Bronchial epithelial cell (primary cell): Measurements from ENCODE around the gene UGT2B7. TPM values are rescaled to one million over a fixed set of nuclear protein-coding genes. Genes with fewer than 3 reads are reported as not detected.
"Not testable (repeated sequence)": the region's sequence is repeated elsewhere in the genome, so short reads cannot be mapped to it uniquely, and the experiment has no call there.

ENCODE experiments used
- DNase-seq: peaks from one replicate; pipeline ENCODE4 v3.0.0-alpha.2; 2010; ENCODE audit warnings: low read depth
- FAIRE-seq: peaks from 2 replicates; lab custom pipeline; 2011; peaks lifted over from hg19 to GRCh38; lab: Jason Lieb, UNC
- H3K27me3 ChIP-seq: 2 replicates; pipeline ENCODE4 v1.5.1; 2011; ENCODE audit warnings: low read length; ENCODE audit not compliant: control insufficient read depth, insufficient read depth
- H3K36me3 ChIP-seq: 2 replicates; pipeline ENCODE4 v1.5.1; 2011; ENCODE audit warnings: low read length; ENCODE audit not compliant: control insufficient read depth, insufficient read depth
- H3K4me3 ChIP-seq: 2 replicates; pipeline ENCODE4 v1.5.1; 2011; ENCODE audit warnings: mild to moderate bottlenecking, low read depth, low read length, control low read depth
- CTCF ChIP-seq: IDR thresholded peaks from 2 replicates; pipeline ENCODE4 v1.5.1; 2011; ENCODE audit warnings: mild to moderate bottlenecking, moderate library complexity, low read length, control low read depth, inconsistent platforms; ENCODE audit not compliant: insufficient read depth, severe bottlenecking
- total RNA-seq: library from RNA; depleted of rRNA; stranded (reverse); fragments of >200 nt; gene quantifications from 2 replicates; pipeline ENCODE4 v1.2.1, GENCODE V29; 2014

UGT2B7 gene
- 0.26 TPM in 1 of 2 replicates, not detected in the other for total RNA-seq

GRCh38 chr4:69096111-69096656 is at the start of gene UGT2B7:
UGT2B7 (plus strand) TSS chr4:69096474; CDS start chr4:69096521, 47 bp downstream.
- H3K36me3 ChIP-seq: no peaks in the 10 kb centered on the region
- DNase-seq (peak; percentile 93), FAIRE-seq (no peak)
- no peak for TF ChIP-seq CTCF
- no peak within 1 kb of the TSS for H3K4me3 ChIP-seq
- H3K27me3 ChIP-seq: no peaks in the 10 kb centered on the region

- H3K4me3 ChIP-seq: no peak overlapping the region
- no peak for TF ChIP-seq CTCF
- H3K27me3 ChIP-seq: no peaks in the 10 kb centered on the region
- DNase-seq (no peak), FAIRE-seq (no peak)
- no peaks in the 10 kb centered on the region for H3K36me3 ChIP-seq
Observed at GRCh38 chr4:69049860-69050259, 46.4 kb upstream of the UGT2B7 start.

GRCh38 chr4:69050853-69051575 is 45.3 kb upstream of the UGT2B7 start:
- FAIRE-seq, H3K4me3 ChIP-seq: not testable (repeated sequence)

GRCh38 chr4:69051576-69051943 is 44.7 kb upstream of the UGT2B7 start:
- Histone ChIP-seq H3K27me3 (no peaks in the 10 kb centered on the region), H3K4me3 (no peak overlapping the region), H3K36me3 (no peaks in the 10 kb centered on the region)
- FAIRE-seq (no peak), DNase-seq (no peak)
- TF ChIP-seq CTCF: no peak

More at GRCh38 chr4:69050853-69051575, 45.3 kb upstream of the UGT2B7 start:
- not testable (repeated sequence) for DNase-seq, H3K36me3 ChIP-seq, H3K27me3 ChIP-seq

- peak; percentile 23 for FAIRE-seq
- H3K36me3 ChIP-seq, H3K4me3 ChIP-seq, DNase-seq, H3K27me3 ChIP-seq: not testable (repeated sequence)
Observed at GRCh38 chr4:69053309-69053885, 42.9 kb upstream of the UGT2B7 start.

GRCh38 chr4:69054033-69054432 is 42.2 kb upstream of the UGT2B7 start:
- not testable (repeated sequence) for DNase-seq, H3K27me3 ChIP-seq, H3K4me3 ChIP-seq, H3K36me3 ChIP-seq, FAIRE-seq

- H3K27me3 ChIP-seq: no peaks in the 10 kb centered on the region
- TF ChIP-seq CTCF: no peak
- FAIRE-seq (peak; percentile 72), DNase-seq (peak; percentile 94)
- no peak overlapping the region for H3K4me3 ChIP-seq
- H3K36me3 ChIP-seq: no peaks in the 10 kb centered on the region
Observed at GRCh38 chr4:69054578-69055200, 41.6 kb upstream of the UGT2B7 start.
